Fibroblast of lung (primary cell): ENCODE measurements around the gene SLC35F3. TPM values are rescaled to one million over a fixed set of nuclear protein-coding genes. Genes with fewer than 3 reads are reported as not detected.

Experiments
- DNase-seq, 2 donors: peaks; one replicate each; pipeline versions ENCODE4 v3.0.0 to v3.0.0-alpha.2; 2010; ENCODE audit warnings: low read depth in 2 of 2
- H2AFZ ChIP-seq: 2 replicates; pipeline ENCODE4 v1.5.1; 2012; ENCODE audit warnings: low read length, control low read depth, inconsistent platforms
- H3K27ac ChIP-seq: 2 replicates; pipeline ENCODE4 v1.5.1; 2011; ENCODE audit warnings: low read length, control low read depth; ENCODE audit not compliant: insufficient read depth
- H3K27me3 ChIP-seq: 2 replicates; pipeline ENCODE4 v1.5.1; 2011; ENCODE audit warnings: mild to moderate bottlenecking, low read length; ENCODE audit not compliant: control insufficient read depth, insufficient read depth
- H3K36me3 ChIP-seq: 2 replicates; pipeline ENCODE4 v1.5.1; 2011; ENCODE audit warnings: low read length; ENCODE audit not compliant: control insufficient read depth, insufficient read depth
- H3K4me1 ChIP-seq: 2 replicates; pipeline ENCODE4 v1.5.1; 2011; ENCODE audit warnings: low read length; ENCODE audit not compliant: control insufficient read depth, insufficient read depth; ENCODE audit errors: extremely low read depth
- H3K4me2 ChIP-seq: 2 replicates; pipeline ENCODE4 v1.5.1; 2011; ENCODE audit warnings: low read length, control low read depth; ENCODE audit not compliant: insufficient read depth; ENCODE audit errors: extremely low read depth
- H3K4me3 ChIP-seq, 4 experiments: fragments of 200-600 bp in 1 of 4; sonication (generic) in 1 of 4; replicated peaks in 1 of 4; 2 replicates each; pipeline ENCODE4 v1.5.1; 2011 to 2016; ENCODE audit warnings: low read length in 4 of 4, low read depth in 3 of 4, mild to moderate bottlenecking in 3 of 4, control low read depth in 2 of 4, inconsistent platforms in 1 of 4, mixed read lengths in 1 of 4; ENCODE audit not compliant: insufficient read depth in 1 of 4; ENCODE audit errors: control extremely low read depth in 1 of 4
- H3K79me2 ChIP-seq: 2 replicates; pipeline ENCODE4 v1.5.1; 2012; ENCODE audit warnings: mild to moderate bottlenecking, low read length, inconsistent platforms; ENCODE audit not compliant: control insufficient read depth, insufficient read depth
- H3K9ac ChIP-seq: 2 replicates; pipeline ENCODE4 v1.5.1; 2011; ENCODE audit warnings: mild to moderate bottlenecking, low read length, control low read depth; ENCODE audit not compliant: insufficient read depth
- H3K9me3 ChIP-seq: 2 replicates; pipeline ENCODE4 v1.5.1; 2012; ENCODE audit warnings: low read depth, low read length; ENCODE audit not compliant: control insufficient read depth, insufficient read depth
- H4K20me1 ChIP-seq: 2 replicates; pipeline ENCODE4 v1.5.1; 2011; ENCODE audit warnings: low read length; ENCODE audit not compliant: control insufficient read depth, insufficient read depth; ENCODE audit errors: extremely low read depth
- EZH2 ChIP-seq: IDR thresholded peaks from 2 replicates; pipeline ENCODE4 v1.5.1; 2012; ENCODE audit warnings: low read length, control low read depth, mild to moderate bottlenecking; ENCODE audit errors: missing control alignments
- polyA plus RNA-seq, 2 donors: library from polyadenylated mRNA; depleted of rRNA in 1 of 2; stranded (reverse) in 1 of 2; unstranded in 1 of 2; fragments of >200 nt; gene quantifications; 2 replicates each; pipeline ENCODE4 v1.2.1, GENCODE V29; 2011 to 2012; ENCODE audit warnings: missing spikeins in 1 of 2
- total RNA-seq: library from RNA; depleted of rRNA; stranded (reverse); fragments of >200 nt; gene quantifications from 2 replicates; pipeline ENCODE4 v1.2.1, GENCODE V29; 2014
- TF ChIP-seq, protein P1 (sequence below), 2 donors: IDR thresholded peaks in 1 of 2; conservative IDR thresholded peaks in 1 of 2; 1 replicate in 1 of 2; 2 replicates in 1 of 2; pipeline ENCODE4 v1.5.1; 2011 to 2012; ENCODE audit warnings: low read length in 2 of 2, control low read depth in 1 of 2, inconsistent platforms in 1 of 2, low read depth in 1 of 2, mild to moderate bottlenecking in 1 of 2

The SLC35F3 gene
- total and polyA plus RNA-seq, 2 donors (not counting 1 experiment from before 2014, with no cell fraction given), result not detected

GRCh38 chr1:234140388-234140787 lies 235.9 kb downstream of the SLC35F3 start:
- Histone ChIP-seq H3K4me1 (no peaks in the 10 kb centered on the region), H3K27ac (no peak overlapping the region), H2AFZ (no peak overlapping the region), H3K79me2 (no peaks in the 10 kb centered on the region), H4K20me1 (no peaks in the 10 kb centered on the region), H3K9ac (no peak overlapping the region), H3K36me3 (no peaks in the 10 kb centered on the region), H3K4me2 (no peak overlapping the region), H3K9me3 (no peaks in the 10 kb centered on the region), H3K4me3 (no peak overlapping the region), H3K27me3 (no peaks in the 10 kb centered on the region)
- peak in 1 of 2 donors; percentile 33 for DNase-seq
- TF ChIP-seq, protein P1, sequence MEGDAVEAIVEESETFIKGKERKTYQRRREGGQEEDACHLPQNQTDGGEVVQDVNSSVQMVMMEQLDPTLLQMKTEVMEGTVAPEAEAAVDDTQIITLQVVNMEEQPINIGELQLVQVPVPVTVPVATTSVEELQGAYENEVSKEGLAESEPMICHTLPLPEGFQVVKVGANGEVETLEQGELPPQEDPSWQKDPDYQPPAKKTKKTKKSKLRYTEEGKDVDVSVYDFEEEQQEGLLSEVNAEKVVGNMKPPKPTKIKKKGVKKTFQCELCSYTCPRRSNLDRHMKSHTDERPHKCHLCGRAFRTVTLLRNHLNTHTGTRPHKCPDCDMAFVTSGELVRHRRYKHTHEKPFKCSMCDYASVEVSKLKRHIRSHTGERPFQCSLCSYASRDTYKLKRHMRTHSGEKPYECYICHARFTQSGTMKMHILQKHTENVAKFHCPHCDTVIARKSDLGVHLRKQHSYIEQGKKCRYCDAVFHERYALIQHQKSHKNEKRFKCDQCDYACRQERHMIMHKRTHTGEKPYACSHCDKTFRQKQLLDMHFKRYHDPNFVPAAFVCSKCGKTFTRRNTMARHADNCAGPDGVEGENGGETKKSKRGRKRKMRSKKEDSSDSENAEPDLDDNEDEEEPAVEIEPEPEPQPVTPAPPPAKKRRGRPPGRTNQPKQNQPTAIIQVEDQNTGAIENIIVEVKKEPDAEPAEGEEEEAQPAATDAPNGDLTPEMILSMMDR (conservative IDR thresholded peaks at IDR 0.05 in 1 of 2, IDR thresholded peaks at IDR 0.05 in 1 of 2; ENCODE audit: low read depth in 1 of 2, low read length in 2 of 2), result no peak
- TF ChIP-seq EZH2, result no peak

GRCh38 chr1:234141006-234141405 lies 236.5 kb downstream of the SLC35F3 start:
- H4K20me1 ChIP-seq, result no peaks in the 10 kb centered on the region

GRCh38 chr1:234143681-234144080 lies 239.2 kb downstream of the SLC35F3 start:
- no peak overlapping the region for H3K27ac ChIP-seq
- H3K27me3 ChIP-seq, result no peaks in the 10 kb centered on the region
- H4K20me1 ChIP-seq, result no peaks in the 10 kb centered on the region
- no peaks in the 10 kb centered on the region for H3K9me3 ChIP-seq
- no peak overlapping the region for H3K4me3 ChIP-seq
- H3K36me3 ChIP-seq, result no peaks in the 10 kb centered on the region
- TF ChIP-seq EZH2, result no peak
- TF ChIP-seq, protein P1 (conservative IDR thresholded peaks at IDR 0.05 in 1 of 2, IDR thresholded peaks at IDR 0.05 in 1 of 2; ENCODE audit: low read depth in 1 of 2, low read length in 2 of 2), result no peak
- H3K4me1 ChIP-seq, result no peaks in the 10 kb centered on the region
- no peak overlapping the region for H2AFZ ChIP-seq
- no peak for DNase-seq
- no peak overlapping the region for H3K9ac ChIP-seq
- no peaks in the 10 kb centered on the region for H3K79me2 ChIP-seq
- H3K4me2 ChIP-seq, result no peak overlapping the region

More at GRCh38 chr1:234141006-234141405, 236.5 kb downstream of the SLC35F3 start:
- Histone ChIP-seq H3K36me3 (no peaks in the 10 kb centered on the region), H2AFZ (no peak overlapping the region), H3K4me1 (no peaks in the 10 kb centered on the region), H3K27me3 (no peaks in the 10 kb centered on the region), H3K4me3 (no peak overlapping the region), H3K4me2 (no peak overlapping the region), H3K27ac (no peak overlapping the region), H3K9ac (no peak overlapping the region), H3K79me2 (no peaks in the 10 kb centered on the region), H3K9me3 (no peaks in the 10 kb centered on the region)
- no peak for TF ChIP-seq EZH2
- TF ChIP-seq, protein P1 (conservative IDR thresholded peaks at IDR 0.05 in 1 of 2, IDR thresholded peaks at IDR 0.05 in 1 of 2; ENCODE audit: low read depth in 1 of 2, low read length in 2 of 2), result no peak
- DNase-seq, result no peak
